Measurements from ENCODE around the gene ANKRD29. TPM values are rescaled to one million over a fixed set of nuclear protein-coding genes. Genes with fewer than 3 reads are reported as not detected.

The ANKRD29 gene
- total RNA-seq, 1 donor from 2014 or later = 1.2 TPM

- TF ChIP-seq, protein P1, sequence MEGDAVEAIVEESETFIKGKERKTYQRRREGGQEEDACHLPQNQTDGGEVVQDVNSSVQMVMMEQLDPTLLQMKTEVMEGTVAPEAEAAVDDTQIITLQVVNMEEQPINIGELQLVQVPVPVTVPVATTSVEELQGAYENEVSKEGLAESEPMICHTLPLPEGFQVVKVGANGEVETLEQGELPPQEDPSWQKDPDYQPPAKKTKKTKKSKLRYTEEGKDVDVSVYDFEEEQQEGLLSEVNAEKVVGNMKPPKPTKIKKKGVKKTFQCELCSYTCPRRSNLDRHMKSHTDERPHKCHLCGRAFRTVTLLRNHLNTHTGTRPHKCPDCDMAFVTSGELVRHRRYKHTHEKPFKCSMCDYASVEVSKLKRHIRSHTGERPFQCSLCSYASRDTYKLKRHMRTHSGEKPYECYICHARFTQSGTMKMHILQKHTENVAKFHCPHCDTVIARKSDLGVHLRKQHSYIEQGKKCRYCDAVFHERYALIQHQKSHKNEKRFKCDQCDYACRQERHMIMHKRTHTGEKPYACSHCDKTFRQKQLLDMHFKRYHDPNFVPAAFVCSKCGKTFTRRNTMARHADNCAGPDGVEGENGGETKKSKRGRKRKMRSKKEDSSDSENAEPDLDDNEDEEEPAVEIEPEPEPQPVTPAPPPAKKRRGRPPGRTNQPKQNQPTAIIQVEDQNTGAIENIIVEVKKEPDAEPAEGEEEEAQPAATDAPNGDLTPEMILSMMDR (conservative IDR thresholded peaks at IDR 0.05; ENCODE audit: low read depth, low read length) = no peak
- H3K4me3 ChIP-seq (ENCODE audit: low read depth, low read length) = no peak overlapping the region
- peak; percentile 98 for DNase-seq (ENCODE audit: low read depth)
Measured at GRCh38 chr18:23593720-23594119, 69.0 kb downstream of the ANKRD29 start.

GRCh38 chr18:23592911-23593310, 69.8 kb downstream of the ANKRD29 start:
- no peak overlapping the region for H3K4me3 ChIP-seq (ENCODE audit: low read depth, low read length)

DNA sequence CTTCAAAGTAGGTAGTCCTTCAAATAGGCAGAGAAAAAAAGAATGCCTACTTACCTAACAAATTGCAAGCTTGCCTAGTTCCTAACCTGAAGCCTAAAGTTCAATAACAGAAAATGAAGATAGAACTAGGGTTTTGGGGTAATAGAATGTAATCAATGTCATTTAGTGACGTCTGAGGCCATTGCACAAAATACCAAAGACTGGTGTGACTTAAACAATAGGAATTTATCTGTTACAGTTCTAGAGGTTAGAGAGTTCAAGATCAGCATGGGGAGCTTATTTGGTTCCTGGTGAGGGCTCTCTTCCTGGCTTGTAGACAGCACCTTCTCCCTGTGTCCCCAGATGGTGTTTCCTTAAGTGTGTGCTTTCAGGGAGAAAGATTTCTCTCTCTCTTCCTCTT, 71.7 kb downstream of the ANKRD29 start:
- H3K4me3 ChIP-seq (ENCODE audit: low read depth, low read length) = no peak overlapping the region
- no peak for DNase-seq (ENCODE audit: low read depth)
- TF ChIP-seq, protein P1 (conservative IDR thresholded peaks at IDR 0.05; ENCODE audit: low read depth, low read length) = no peak

More at GRCh38 chr18:23592911-23593310, 69.8 kb downstream of the ANKRD29 start:
- no peak for DNase-seq (ENCODE audit: low read depth)
- TF ChIP-seq, protein P1 (conservative IDR thresholded peaks at IDR 0.05; ENCODE audit: low read depth, low read length) = no peak

DNA sequence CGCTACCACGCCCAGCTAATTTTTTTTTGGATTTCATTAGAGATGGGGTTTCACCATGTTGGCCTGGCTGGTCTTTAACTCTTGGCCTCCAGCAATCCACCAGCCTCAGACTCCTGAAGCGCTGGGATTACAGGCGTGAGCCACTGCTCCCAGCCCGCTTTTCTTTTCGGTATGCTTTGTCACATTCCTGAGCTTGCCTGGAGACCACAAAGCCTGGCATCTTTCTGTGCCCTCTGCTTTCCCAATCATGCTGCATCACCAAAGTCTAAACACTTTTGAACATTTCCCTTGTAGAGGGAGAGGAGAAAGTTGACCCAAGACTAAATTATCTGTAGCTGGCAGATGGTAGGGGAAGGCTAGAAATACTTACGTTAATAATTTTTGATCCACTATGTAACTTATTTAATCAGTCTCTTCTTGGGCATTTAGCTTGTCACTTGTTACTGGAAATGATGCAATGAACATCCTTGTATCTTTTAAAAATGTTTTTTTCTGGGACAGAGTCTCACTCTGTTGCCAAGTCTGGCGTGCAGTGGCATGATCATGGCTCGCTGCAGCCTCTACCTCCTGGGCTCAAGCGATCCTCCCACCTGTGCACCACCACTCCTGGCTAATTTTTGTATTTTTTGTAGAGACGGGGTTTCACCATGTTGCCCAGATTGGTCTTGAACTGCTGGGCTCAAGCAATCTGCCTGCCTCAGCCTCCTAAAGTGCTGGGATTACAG, 73.7 kb downstream of the ANKRD29 start:
- TF ChIP-seq, protein P1 (conservative IDR thresholded peaks at IDR 0.05; ENCODE audit: low read depth, low read length) = no peak
- DNase-seq (ENCODE audit: low read depth) = no peak
- no peak overlapping the region for H3K4me3 ChIP-seq (ENCODE audit: low read depth, low read length)

GRCh38 chr18:23587220-23587642, 75.5 kb downstream of the ANKRD29 start:
- no peak for DNase-seq (ENCODE audit: low read depth)
- no peak overlapping the region for H3K4me3 ChIP-seq (ENCODE audit: low read depth, low read length)
- TF ChIP-seq, protein P1 (conservative IDR thresholded peaks at IDR 0.05; ENCODE audit: low read depth, low read length) = no peak

GRCh38 chr18:23586249-23587196, 76.2 kb downstream of the ANKRD29 start, which contains the start of gene NPC1:
NPC1 (minus strand) TSS chr18:23586506; CDS start chr18:23586343, 163 bp downstream.
- H3K4me3 ChIP-seq (ENCODE audit: low read depth, low read length) = peak within 1 kb of the TSS; percentile 94
- DNase-seq (ENCODE audit: low read depth) = peak; percentile 82
- TF ChIP-seq, protein P1 (conservative IDR thresholded peaks at IDR 0.05; ENCODE audit: low read depth, low read length) = peak; percentile 70

All from epithelial cell of proximal tubule (primary cell).